Body of pancreas (tissue), 4 donors: Measurements from ENCODE around the gene MAFF. TPM values are rescaled to one million over a fixed set of nuclear protein-coding genes. Genes with fewer than 3 reads are reported as not detected.

Experiments used
- ATAC-seq: fragments of 150-250 bp; one replicate; pipeline ENCODE4 v1.9.1; 2016
- DNase-seq, 4 donors: peaks; one replicate each; pipeline ENCODE4 v3.0.0-alpha.2; 2019
- H3K27ac ChIP-seq, 4 donors: fragments of 200-600 bp; sonication (generic); 1 replicate in 3 of 4; 2 replicates in 1 of 4; pipeline versions ENCODE4 v1.5.1 to v1.6.1; 2016 to 2019; ENCODE audit warnings: mild to moderate bottlenecking in 1 of 4, mixed read lengths in 1 of 4, moderate library complexity in 1 of 4
- H3K27me3 ChIP-seq, 2 donors: fragments of 200-600 bp; sonication (generic); one replicate each; pipeline ENCODE4 v1.6.0; 2016; ENCODE audit warnings: mild to moderate bottlenecking in 1 of 2
- H3K36me3 ChIP-seq, 2 donors: fragments of 200-600 bp; sonication (generic); replicated peaks in 1 of 2; 2 replicates each; pipeline ENCODE4 v1.5.1; 2016; ENCODE audit warnings: low read depth in 2 of 2; ENCODE audit not compliant: insufficient read depth in 1 of 2
- H3K4me1 ChIP-seq: fragments of 200-600 bp; sonication (generic); one replicate; pipeline ENCODE4 v1.6.0; 2016
- H3K4me3 ChIP-seq, 2 donors: fragments of 200-600 bp; sonication (generic); 1 replicate in 1 of 2; 2 replicates in 1 of 2; pipeline ENCODE4 v1.5.1; 2016 to 2019
- H3K9me3 ChIP-seq, 3 donors: fragments of 200-600 bp; sonication (generic); 1 replicate in 2 of 3; 2 replicates in 1 of 3; pipeline ENCODE4 v1.5.1; 2016
- CTCF ChIP-seq, 7 experiments: fragments of 450-650 bp in 4 of 7; fragments of 200-600 bp in 3 of 7; sonication (generic) in 3 of 7; IDR thresholded peaks; one replicate each; pipeline ENCODE4 v1.5.1; 2016 to 2019; ENCODE audit warnings: antibody characterized with exemption in 7 of 7
- POLR2A ChIP-seq, 3 donors: fragments of 450-650 bp; IDR thresholded peaks; one replicate each; pipeline ENCODE4 v1.6.1; 2016; ENCODE audit warnings: antibody characterized with exemption in 3 of 3, mild to moderate bottlenecking in 2 of 3
- WGBS, 2 donors: methylation state at CpG; one replicate each; pipeline ENCODE4 v1.1.5; 2017; 5-methylcytosine and 5-hydroxymethylcytosine counted together
- intact Hi-C: fragments of 100-400 bp; cut with DNase I; formaldehyde crosslinking; loops from one replicate; pipeline ENCODE4 v1.15.1; 2023
- total RNA-seq, 2 donors: library from RNA; depleted of rRNA; stranded (reverse); fragments of >200 nt; gene quantifications; one replicate each; pipeline ENCODE4 v1.1.0, GENCODE V29; 2016

Gene MAFF
- total RNA-seq, 2 donors from 2014 or later, result 16.9 to 35.6 TPM

- Histone ChIP-seq H3K36me3 (no peaks in the 10 kb centered on the region), H3K9me3 (no peaks in the 10 kb centered on the region), H3K4me3 (no peak overlapping the region), H3K4me1 (peaks cover 27% of the 10 kb centered on the region), H3K27me3 (no peaks in the 10 kb centered on the region), H3K27ac (no peak overlapping the region)
- intact Hi-C loops, result no loop called here
- WGBS, 2 donors, result 83 to 90% methylated on average over 10 of the region's 10 CpGs
- ATAC-seq (no peak), DNase-seq (no peak)
- TF ChIP-seq CTCF (IDR thresholded peaks at IDR 0.05), result no peak
Measured at GRCh38 chr22:38191731-38192474, 9.9 kb upstream of the MAFF start.

- DNase-seq (no peak), ATAC-seq (no peak)
- no peak overlapping the region for H3K4me3 ChIP-seq
- H3K27me3 ChIP-seq, result no peaks in the 10 kb centered on the region
- TF ChIP-seq CTCF (IDR thresholded peaks at IDR 0.05), result no peak
- TF ChIP-seq POLR2A (IDR thresholded peaks at IDR 0.05), result no peak
- WGBS, 2 donors, result 72 to 91% methylated on average over 3 of the region's 3 CpGs
- no peaks in the 10 kb centered on the region for H3K36me3 ChIP-seq
- no peak overlapping the region for H3K27ac ChIP-seq
- peaks cover 21% of the 10 kb centered on the region for H3K4me1 ChIP-seq
- no peaks in the 10 kb centered on the region for H3K9me3 ChIP-seq
- intact Hi-C loops, result no loop called here
Measured at GRCh38 chr22:38192475-38192863, 9.3 kb upstream of the MAFF start.

GRCh38 chr22:38193580-38193979 lies 8.2 kb upstream of the MAFF start:
- intact Hi-C loops, result no loop called here
- no peaks in the 10 kb centered on the region for H3K36me3 ChIP-seq
- WGBS, 2 donors, result 48 to 49% methylated on average over 6 of the region's 6 CpGs
- DNase-seq, result peak in 2 of 4 donors; percentile 38 to 48
- H3K27ac ChIP-seq, result no peak overlapping the region
- no peaks in the 10 kb centered on the region for H3K9me3 ChIP-seq
- no peak overlapping the region for H3K4me3 ChIP-seq
- peaks cover 13% of the 10 kb centered on the region for H3K4me1 ChIP-seq
- no peaks in the 10 kb centered on the region for H3K27me3 ChIP-seq
- no peak for TF ChIP-seq POLR2A (IDR thresholded peaks at IDR 0.05)
- TF ChIP-seq CTCF (IDR thresholded peaks at IDR 0.05), result no peak
- ATAC-seq, result peak; percentile 15

- Histone ChIP-seq H3K27ac (no peak overlapping the region), H3K4me1 (peaks cover 16% of the 10 kb centered on the region), H3K9me3 (no peaks in the 10 kb centered on the region), H3K4me3 (no peak overlapping the region), H3K36me3 (no peaks in the 10 kb centered on the region), H3K27me3 (no peaks in the 10 kb centered on the region)
- ATAC-seq, result no peak
- WGBS, 2 donors, result 79 to 81% methylated on average over 19 of the region's 19 CpGs
- TF ChIP-seq POLR2A (IDR thresholded peaks at IDR 0.05) (no peak), CTCF (IDR thresholded peaks at IDR 0.05) (no peak)
- intact Hi-C loops, result no loop called here
- no peak for DNase-seq
Measured at GRCh38 chr22:38196791-38197419, 4.9 kb upstream of the MAFF start.
